GM13977 (cell line): ENCODE measurements around the gene KCNQ2.

Source experiments
- DNase-seq: peaks from one replicate; pipeline ENCODE4 v3.0.0; 2012; ENCODE audit warnings: low spot score
- in situ Hi-C: fragments of 300-500 bp; cut with MboI; formaldehyde crosslinking; loops from one replicate; pipeline ENCODE4 v1.12.0; 2022; ENCODE audit warnings: low sequenced_read_pairs, low pct_unique_long_range_greater_than_20kb, mixed read lengths, inconsistent platforms; ENCODE audit not compliant: unreplicated experiment
- TF ChIP-seq, protein P1 (sequence below): IDR thresholded peaks from 2 replicates; pipeline ENCODE4 v1.5.1; 2012; ENCODE audit warnings: mild to moderate bottlenecking, control low read depth; ENCODE audit not compliant: insufficient read depth; ENCODE audit errors: extremely low read depth, missing control alignments

The KCNQ2 gene

GRCh38 chr20:63502671-63503172 is 30.3 kb upstream of the KCNQ2 start:
- in situ Hi-C loops = no loop called here
- TF ChIP-seq, protein P1, sequence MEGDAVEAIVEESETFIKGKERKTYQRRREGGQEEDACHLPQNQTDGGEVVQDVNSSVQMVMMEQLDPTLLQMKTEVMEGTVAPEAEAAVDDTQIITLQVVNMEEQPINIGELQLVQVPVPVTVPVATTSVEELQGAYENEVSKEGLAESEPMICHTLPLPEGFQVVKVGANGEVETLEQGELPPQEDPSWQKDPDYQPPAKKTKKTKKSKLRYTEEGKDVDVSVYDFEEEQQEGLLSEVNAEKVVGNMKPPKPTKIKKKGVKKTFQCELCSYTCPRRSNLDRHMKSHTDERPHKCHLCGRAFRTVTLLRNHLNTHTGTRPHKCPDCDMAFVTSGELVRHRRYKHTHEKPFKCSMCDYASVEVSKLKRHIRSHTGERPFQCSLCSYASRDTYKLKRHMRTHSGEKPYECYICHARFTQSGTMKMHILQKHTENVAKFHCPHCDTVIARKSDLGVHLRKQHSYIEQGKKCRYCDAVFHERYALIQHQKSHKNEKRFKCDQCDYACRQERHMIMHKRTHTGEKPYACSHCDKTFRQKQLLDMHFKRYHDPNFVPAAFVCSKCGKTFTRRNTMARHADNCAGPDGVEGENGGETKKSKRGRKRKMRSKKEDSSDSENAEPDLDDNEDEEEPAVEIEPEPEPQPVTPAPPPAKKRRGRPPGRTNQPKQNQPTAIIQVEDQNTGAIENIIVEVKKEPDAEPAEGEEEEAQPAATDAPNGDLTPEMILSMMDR = no peak
- no peak for DNase-seq

DNA sequence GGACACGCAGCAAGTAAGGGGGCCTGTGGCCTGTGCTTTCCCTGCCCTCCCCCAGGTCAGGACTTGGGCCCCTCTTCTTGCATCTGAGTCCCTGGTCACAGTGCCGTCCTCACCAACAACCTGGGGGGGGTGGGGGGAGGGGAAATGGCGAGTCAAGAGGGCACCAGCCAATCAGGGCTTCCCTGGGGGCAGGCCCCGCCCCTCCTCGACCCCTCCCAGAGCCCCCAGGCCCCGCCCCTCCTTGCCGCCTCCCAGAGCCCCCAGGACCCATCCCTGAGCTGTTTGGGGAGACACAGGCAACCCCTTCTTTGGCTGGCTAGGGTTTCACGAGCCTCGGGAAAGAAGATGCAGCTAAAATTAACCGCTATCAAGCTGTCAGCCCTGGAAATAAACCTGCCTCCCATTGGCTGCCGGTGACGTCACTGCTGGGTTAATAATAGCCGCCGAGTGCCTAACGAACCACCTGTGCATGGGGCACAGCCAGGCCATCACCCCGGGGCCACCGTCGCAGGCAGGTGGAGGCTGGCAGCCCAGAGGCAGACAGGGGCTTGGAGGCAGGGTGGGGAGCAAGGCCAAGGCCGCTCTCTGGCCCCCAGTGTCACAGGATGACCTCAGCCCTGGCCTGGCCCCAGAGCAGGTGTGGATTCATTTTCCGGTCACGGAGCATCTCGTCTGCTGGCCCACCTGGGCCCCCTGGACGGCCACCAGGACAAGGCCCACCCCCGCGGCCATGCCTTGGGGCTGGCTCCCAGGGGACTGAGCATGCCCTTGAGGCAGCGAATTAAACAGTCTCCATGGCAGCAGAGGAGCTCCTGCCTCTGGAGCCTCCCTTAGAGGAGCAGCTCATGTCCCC is 29.6 kb upstream of the KCNQ2 start:
- in situ Hi-C loops = no loop called here
- no peak for DNase-seq
- TF ChIP-seq, protein P1 = no peak

DNA sequence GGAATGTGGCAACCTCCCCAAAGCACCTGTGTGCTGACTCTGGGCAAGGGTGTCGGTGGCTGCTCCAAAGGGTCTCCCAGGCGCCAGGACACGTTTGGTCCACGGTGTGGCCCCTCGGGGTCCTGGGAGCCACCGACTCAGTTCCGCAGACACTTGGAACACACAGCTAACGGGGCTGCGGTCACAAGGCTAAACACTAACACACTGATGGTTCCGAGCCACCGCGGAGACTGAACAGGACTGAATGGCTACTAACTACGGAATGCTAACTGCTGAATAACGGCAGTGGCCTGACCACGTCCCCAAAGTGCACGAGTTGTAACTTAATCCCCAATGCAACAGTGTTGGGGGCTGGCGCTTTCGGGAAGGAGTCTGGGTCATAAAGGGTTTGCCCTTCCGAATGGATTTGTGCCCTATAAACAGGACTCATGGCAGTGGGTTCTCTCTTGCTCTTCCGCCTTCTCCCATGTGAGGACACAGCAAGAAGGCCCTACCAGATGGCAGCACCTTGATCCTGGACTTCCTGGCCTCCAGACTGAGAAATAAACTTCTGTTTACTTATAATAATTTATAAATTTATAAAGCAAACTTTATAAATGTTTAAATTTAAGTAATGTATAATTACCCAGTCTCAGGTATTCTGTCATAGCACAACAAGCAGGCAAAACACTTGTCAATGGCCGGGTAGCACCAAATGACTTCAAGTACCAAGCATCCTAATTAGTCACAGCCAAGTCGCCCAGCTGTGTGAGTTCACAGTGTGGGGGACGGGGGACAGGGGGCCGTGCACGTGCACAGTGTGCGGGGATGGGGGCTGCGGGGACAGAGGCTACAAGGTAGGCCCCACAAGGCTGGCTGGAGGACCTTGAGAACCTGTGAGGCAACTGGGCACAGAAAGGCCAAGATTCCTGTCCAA is 28.7 kb upstream of the KCNQ2 start:
- in situ Hi-C loops = no loop called here
- DNase-seq = no peak
- TF ChIP-seq, protein P1 = no peak

- DNase-seq = no peak
- in situ Hi-C loops = no loop called here
- TF ChIP-seq, protein P1 = no peak
Measured at GRCh38 chr20:63500151-63500901, 27.9 kb upstream of the KCNQ2 start.

DNA sequence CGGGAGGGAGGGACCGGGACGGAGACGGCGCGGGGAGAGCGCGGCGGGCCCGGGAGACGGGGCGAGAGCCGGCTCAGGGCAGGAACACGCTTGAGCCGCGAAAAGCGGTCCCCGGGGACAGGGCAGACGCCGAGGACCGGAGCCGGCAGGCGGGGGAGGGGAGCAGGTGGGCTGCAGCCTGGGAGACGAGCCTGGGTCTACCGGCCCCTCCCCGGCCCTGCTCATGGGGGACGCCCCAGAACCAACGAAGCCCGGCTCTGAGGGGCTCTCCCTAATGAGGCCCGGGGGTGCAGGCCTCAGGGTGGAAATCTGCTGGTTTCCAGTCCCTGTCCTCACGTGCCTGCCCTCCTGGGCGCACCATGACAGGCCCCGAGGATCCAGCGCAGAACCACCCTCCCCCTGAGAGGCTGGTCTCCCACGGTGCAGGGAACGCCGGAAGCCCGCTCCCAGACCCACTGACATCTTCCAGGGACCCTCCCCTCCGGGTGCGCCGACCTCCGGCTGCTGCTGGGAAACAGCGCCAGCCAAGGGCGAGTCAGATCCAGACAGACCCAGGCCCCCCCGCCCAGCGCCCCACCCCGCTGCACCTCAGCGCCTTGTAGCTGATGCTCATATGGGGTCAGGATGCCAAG is 27.0 kb upstream of the KCNQ2 start:
- no peak for DNase-seq
- TF ChIP-seq, protein P1 = no peak
- in situ Hi-C loops = no loop called here

GRCh38 chr20:63498960-63499337 is 26.5 kb upstream of the KCNQ2 start, which contains the start of gene EEF1A2:
EEF1A2 (minus strand) TSS chr20:63499083; CDS start chr20:63497763, 1,320 bp downstream.
- peak; percentile 79 for DNase-seq
- in situ Hi-C loops = no loop called here
- TF ChIP-seq, protein P1 = peak; percentile 23
